Measurements from ENCODE around the gene C7orf25.

Gene C7orf25

GRCh38 chr7:42893346-42894240, 18.3 kb downstream of the C7orf25 start (continued):
- TF ChIP-seq ZNF600 (tag by site-specific recombination; IDR thresholded peaks at IDR 0.05) (no peak), ZNF174 (tag by site-specific recombination; IDR thresholded peaks at IDR 0.05) (no peak), WT1 (tag by site-specific recombination; IDR thresholded peaks at IDR 0.05) (no peak), ZNF610 (tag by site-specific recombination; IDR thresholded peaks at IDR 0.05; ENCODE audit: borderline replicate concordance) (no peak), ZNF843 (tag by site-specific recombination; IDR thresholded peaks at IDR 0.05) (no peak), ZNF350 (tag by site-specific recombination; IDR thresholded peaks at IDR 0.05) (no peak), ZNF677 (tag by site-specific recombination; IDR thresholded peaks at IDR 0.05) (no peak)

DNA sequence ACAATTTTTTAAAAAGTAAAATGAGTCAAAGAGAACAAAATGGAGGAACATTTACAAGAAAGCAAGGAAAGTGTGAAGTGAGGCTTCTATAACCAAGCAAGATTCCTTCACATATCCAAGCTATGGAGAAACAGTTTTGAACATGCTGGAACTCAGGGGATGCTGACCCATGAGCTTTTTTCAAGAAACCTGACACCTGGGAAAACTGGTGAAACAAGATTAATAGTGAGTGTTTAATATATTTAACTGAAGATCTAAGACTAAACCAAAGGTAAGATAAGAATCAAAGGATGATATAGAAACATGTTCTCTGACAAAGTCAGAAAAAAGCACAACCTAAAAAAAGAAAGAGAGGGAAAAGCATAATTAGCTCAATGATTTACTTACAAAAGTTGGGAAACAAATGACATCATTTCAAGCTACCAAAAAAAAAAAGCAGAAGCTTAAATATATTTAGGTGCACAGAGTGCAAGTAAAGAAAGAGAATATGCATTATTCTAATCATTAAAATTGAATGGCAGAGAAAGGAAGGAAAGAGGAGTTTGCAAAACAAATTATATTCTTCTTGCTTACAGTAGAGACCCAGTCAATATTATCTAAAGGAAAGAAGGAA, 24.9 kb downstream of the C7orf25 start:
- no peaks in the 10 kb centered on the region for H3K36me3 ChIP-seq (ENCODE audit: control insufficient read depth in 2 of 2, insufficient read depth in 1 of 2, low read length in 2 of 2)
- H3K9me3 ChIP-seq (ENCODE audit: control insufficient read depth, insufficient read depth, low read depth, low read length): no peaks in the 10 kb centered on the region
- CTCF ChIA-PET: interaction anchor here (0.6 to 2.6 kb wide), 11 partner anchors 9 to 1173 kb away, joined by 3 to 29 read pairs (median 4); no protein-coding TSS in a partner anchor
- no peak overlapping the region for H3K4me3 ChIP-seq (ENCODE audit: low read depth, low read length)
- H3K27ac ChIP-seq (ENCODE audit: extremely low read depth, low read depth, low read length): no peak overlapping the region; the same call in 1 of the 2 replicates
- POLR2A ChIA-PET: interaction anchor here (2.5 kb wide), 1 partner anchor 45 kb away, joined by 13 read pairs; the partner anchor contains the start of genes MRPL32 and PSMA2
- peaks cover 6% of the 10 kb centered on the region; the same call in 1 of the 2 replicates for H3K4me1 ChIP-seq (ENCODE audit: control insufficient read depth, insufficient read depth, low read length)
- TF ChIP-seq ZNF555 (tag by site-specific recombination; conservative IDR thresholded peaks at IDR 0.05) (no peak), SP3 (tag by site-specific recombination; IDR thresholded peaks at IDR 0.05) (no peak), ZNF174 (tag by site-specific recombination; IDR thresholded peaks at IDR 0.05) (no peak), KLF16 (tag by site-specific recombination; IDR thresholded peaks at IDR 0.05) (no peak), SCRT2 (tag by site-specific recombination; IDR thresholded peaks at IDR 0.05) (no peak), ZNF548 (tag by site-specific recombination; IDR thresholded peaks at IDR 0.05) (no peak), ZSCAN30 (tag by site-specific recombination; IDR thresholded peaks at IDR 0.05) (no peak), ZNF366 (tag by site-specific recombination; conservative IDR thresholded peaks at IDR 0.05) (peak; percentile 37; the same call in 1 of the 2 replicates), ZNF626 (tag by site-specific recombination; IDR thresholded peaks at IDR 0.05) (no peak), ZNF830 (tag by site-specific recombination; IDR thresholded peaks at IDR 0.05; ENCODE audit: low read depth) (no peak), BCL11A (tag by site-specific recombination; IDR thresholded peaks at IDR 0.05; ENCODE audit: low read depth) (no peak), SETDB1 (IDR thresholded peaks at IDR 0.05; ENCODE audit: insufficient read length, low read length) (no peak), PRDM1 (tag by site-specific recombination; IDR thresholded peaks at IDR 0.05) (peak; percentile 36; the same call in 1 of the 2 replicates), HOXD13 (CRISPR knock-in tag; IDR thresholded peaks at IDR 0.05; ENCODE audit: borderline replicate concordance) (no peak), ZNF624 (tag by site-specific recombination; IDR thresholded peaks at IDR 0.05) (no peak), ZNF518A (tag by site-specific recombination; conservative IDR thresholded peaks at IDR 0.05; ENCODE audit: low read depth) (no peak), ZNF362 (tag by site-specific recombination; IDR thresholded peaks at IDR 0.05) (peak; percentile 87; the same call in 1 of the 2 replicates), ZNF658 (tag by site-specific recombination; IDR thresholded peaks at IDR 0.05) (no peak), ZNF223 (tag by site-specific recombination; IDR thresholded peaks at IDR 0.05) (no peak)
- TF ChIP-seq, protein P1, sequence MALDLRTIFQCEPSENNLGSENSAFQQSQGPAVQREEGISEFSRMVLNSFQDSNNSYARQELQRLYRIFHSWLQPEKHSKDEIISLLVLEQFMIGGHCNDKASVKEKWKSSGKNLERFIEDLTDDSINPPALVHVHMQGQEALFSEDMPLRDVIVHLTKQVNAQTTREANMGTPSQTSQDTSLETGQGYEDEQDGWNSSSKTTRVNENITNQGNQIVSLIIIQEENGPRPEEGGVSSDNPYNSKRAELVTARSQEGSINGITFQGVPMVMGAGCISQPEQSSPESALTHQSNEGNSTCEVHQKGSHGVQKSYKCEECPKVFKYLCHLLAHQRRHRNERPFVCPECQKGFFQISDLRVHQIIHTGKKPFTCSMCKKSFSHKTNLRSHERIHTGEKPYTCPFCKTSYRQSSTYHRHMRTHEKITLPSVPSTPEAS (tag by site-specific recombination; IDR thresholded peaks at IDR 0.05): no peak
- TF ChIP-seq, protein P2, sequence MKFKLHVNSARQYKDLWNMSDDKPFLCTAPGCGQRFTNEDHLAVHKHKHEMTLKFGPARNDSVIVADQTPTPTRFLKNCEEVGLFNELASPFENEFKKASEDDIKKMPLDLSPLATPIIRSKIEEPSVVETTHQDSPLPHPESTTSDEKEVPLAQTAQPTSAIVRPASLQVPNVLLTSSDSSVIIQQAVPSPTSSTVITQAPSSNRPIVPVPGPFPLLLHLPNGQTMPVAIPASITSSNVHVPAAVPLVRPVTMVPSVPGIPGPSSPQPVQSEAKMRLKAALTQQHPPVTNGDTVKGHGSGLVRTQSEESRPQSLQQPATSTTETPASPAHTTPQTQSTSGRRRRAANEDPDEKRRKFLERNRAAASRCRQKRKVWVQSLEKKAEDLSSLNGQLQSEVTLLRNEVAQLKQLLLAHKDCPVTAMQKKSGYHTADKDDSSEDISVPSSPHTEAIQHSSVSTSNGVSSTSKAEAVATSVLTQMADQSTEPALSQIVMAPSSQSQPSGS (tag by site-specific recombination; IDR thresholded peaks at IDR 0.05; ENCODE audit: low read depth): peak; percentile 88
